T-helper 2 cell treated with Interferon-gamma antibody and Interleukin-4, amounts not matched to agents 5 μg/mL and 100 μg/mL, for 36 hours (primary cell): ENCODE measurements around the gene CR1.
"Not testable (repeated sequence)": the region's sequence is repeated elsewhere in the genome, so short reads cannot be mapped to it uniquely, and the experiment has no call there.

Source experiments
- DNase-seq: peaks from one replicate; pipeline ENCODE4 v3.0.0; 2021; ENCODE audit warnings: low spot score
- H3K27ac Mint-ChIP-seq: one replicate; pipeline ENCODE4 v1.8.0; 2021; ENCODE audit warnings: mild to moderate bottlenecking, mixed read lengths
- H3K27me3 Mint-ChIP-seq: one replicate; pipeline ENCODE4 v1.8.0; 2021; ENCODE audit warnings: low read depth, mixed read lengths
- H3K36me3 Mint-ChIP-seq: one replicate; pipeline ENCODE4 v1.8.0; 2021; ENCODE audit warnings: low read depth, mixed read lengths
- H3K4me1 Mint-ChIP-seq: one replicate; pipeline ENCODE4 v1.8.0; 2021; ENCODE audit warnings: low read depth, mixed read lengths
- H3K4me3 Mint-ChIP-seq: one replicate; pipeline ENCODE4 v1.8.0; 2022; ENCODE audit warnings: mild to moderate bottlenecking, moderate library complexity, mixed read lengths
- H3K9me3 Mint-ChIP-seq: one replicate; pipeline ENCODE4 v1.8.0; 2021; ENCODE audit warnings: mixed read lengths

CR1 gene

GRCh38 chr1:207581496-207582153 is 85.7 kb downstream of the CR1 start:
- Mint-ChIP-seq H3K27ac (no peak overlapping the region), H3K4me1 (peaks cover 7% of the 10 kb centered on the region), H3K4me3 (no peak overlapping the region), H3K9me3 (no peaks in the 10 kb centered on the region), H3K36me3 (no peaks in the 10 kb centered on the region), H3K27me3 (peaks cover 16% of the 10 kb centered on the region)
- DNase-seq: no peak

DNA sequence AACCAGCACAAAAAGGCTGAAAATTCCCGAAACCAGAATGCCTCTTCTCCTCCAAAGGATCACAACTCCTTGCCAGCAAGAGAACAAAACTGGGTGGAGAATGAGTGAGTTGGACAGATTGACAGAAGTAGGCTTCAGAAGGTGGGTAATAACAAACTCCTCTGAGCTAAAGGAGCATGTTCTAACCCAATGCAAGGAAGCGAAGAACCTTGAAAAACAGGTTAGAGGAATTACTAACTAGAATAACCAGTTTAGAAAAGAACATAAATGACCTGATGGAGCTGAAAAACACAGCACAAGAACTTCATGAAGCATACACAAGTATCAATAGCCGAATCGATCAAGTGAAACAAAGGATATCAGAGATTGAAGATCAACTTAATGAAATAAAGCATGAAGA is 93.5 kb downstream of the CR1 start:
- not testable (repeated sequence) for H3K36me3 Mint-ChIP-seq, H3K4me1 Mint-ChIP-seq, H3K4me3 Mint-ChIP-seq, DNase-seq, H3K27ac Mint-ChIP-seq, H3K9me3 Mint-ChIP-seq
- peaks cover 36% of the 10 kb centered on the region for H3K27me3 Mint-ChIP-seq

DNA sequence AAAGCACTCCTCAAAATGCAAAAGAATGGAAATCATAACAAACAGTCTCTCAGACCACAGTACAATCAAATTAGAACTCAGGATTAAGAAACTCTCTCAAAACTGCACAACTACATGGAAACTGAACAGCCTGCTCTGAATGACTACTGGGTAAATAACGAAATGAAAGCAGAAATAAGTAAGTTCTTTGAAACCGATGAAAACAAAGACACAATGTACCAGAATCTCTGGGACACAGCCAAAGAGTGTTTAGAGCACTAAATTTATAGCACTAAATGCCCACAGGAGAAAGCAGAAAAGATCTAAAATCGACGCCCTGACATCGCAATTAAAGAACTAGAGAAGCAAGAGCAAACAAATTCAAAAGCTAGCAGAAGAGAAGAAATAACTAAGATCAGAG is 95.2 kb downstream of the CR1 start:
- H3K9me3 Mint-ChIP-seq, H3K4me3 Mint-ChIP-seq, H3K4me1 Mint-ChIP-seq, DNase-seq, H3K27ac Mint-ChIP-seq, H3K36me3 Mint-ChIP-seq: not testable (repeated sequence)
- peaks cover 36% of the 10 kb centered on the region for H3K27me3 Mint-ChIP-seq

GRCh38 chr1:207594095-207594494 is 98.1 kb downstream of the CR1 start:
- DNase-seq, H3K27ac Mint-ChIP-seq, H3K9me3 Mint-ChIP-seq, H3K4me1 Mint-ChIP-seq, H3K4me3 Mint-ChIP-seq, H3K36me3 Mint-ChIP-seq: not testable (repeated sequence)
- peaks cover 41% of the 10 kb centered on the region for H3K27me3 Mint-ChIP-seq

- Mint-ChIP-seq H3K9me3 (no peaks in the 10 kb centered on the region), H3K4me1 (no peaks in the 10 kb centered on the region), H3K36me3 (no peaks in the 10 kb centered on the region), H3K27me3 (peaks cover 16% of the 10 kb centered on the region), H3K4me3 (no peak overlapping the region), H3K27ac (no peak overlapping the region)
- DNase-seq: no peak
Observed at GRCh38 chr1:207603777-207604176, 107.8 kb downstream of the CR1 start.

- Mint-ChIP-seq H3K9me3 (no peaks in the 10 kb centered on the region), H3K4me1 (no peaks in the 10 kb centered on the region), H3K27ac (no peak overlapping the region), H3K36me3 (no peaks in the 10 kb centered on the region), H3K4me3 (no peak overlapping the region), H3K27me3 (peaks cover 17% of the 10 kb centered on the region)
- no peak for DNase-seq
Observed at GRCh38 chr1:207605444-207606361, 109.7 kb downstream of the CR1 start.

DNA sequence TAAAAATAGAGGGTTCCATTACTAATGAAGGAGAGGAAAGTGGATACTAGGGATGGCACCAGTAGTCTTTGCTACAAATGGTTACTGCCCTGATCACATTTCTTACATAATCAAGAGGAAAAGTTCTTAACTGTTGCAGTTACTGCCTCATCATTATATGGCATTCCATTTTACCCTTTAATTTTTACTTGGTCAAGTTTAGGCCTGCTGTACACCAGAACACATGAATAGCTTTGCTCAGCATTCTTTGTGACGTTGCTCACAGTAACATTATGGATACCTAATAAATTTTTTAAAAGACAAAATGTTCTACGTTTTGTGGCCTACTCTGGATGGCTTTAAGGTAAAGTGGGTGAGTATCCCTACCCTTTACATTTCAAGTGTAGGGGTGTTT is 110.4 kb downstream of the CR1 start:
- no peaks in the 10 kb centered on the region for H3K36me3 Mint-ChIP-seq

GRCh38 chr1:207612762-207613161 is 116.8 kb downstream of the CR1 start:
- no peaks in the 10 kb centered on the region for H3K36me3 Mint-ChIP-seq
- peaks cover 9% of the 10 kb centered on the region for H3K27me3 Mint-ChIP-seq
- H3K9me3 Mint-ChIP-seq: no peaks in the 10 kb centered on the region
- no peak overlapping the region for H3K27ac Mint-ChIP-seq
- H3K4me3 Mint-ChIP-seq: no peak overlapping the region
- no peaks in the 10 kb centered on the region for H3K4me1 Mint-ChIP-seq
- no peak for DNase-seq

More for the DNA sequence above, 110.4 kb downstream of the CR1 start:
- Mint-ChIP-seq H3K4me1 (no peaks in the 10 kb centered on the region), H3K27ac (no peak overlapping the region), H3K9me3 (no peaks in the 10 kb centered on the region), H3K27me3 (peaks cover 17% of the 10 kb centered on the region), H3K4me3 (no peak overlapping the region)
- DNase-seq: no peak

DNA sequence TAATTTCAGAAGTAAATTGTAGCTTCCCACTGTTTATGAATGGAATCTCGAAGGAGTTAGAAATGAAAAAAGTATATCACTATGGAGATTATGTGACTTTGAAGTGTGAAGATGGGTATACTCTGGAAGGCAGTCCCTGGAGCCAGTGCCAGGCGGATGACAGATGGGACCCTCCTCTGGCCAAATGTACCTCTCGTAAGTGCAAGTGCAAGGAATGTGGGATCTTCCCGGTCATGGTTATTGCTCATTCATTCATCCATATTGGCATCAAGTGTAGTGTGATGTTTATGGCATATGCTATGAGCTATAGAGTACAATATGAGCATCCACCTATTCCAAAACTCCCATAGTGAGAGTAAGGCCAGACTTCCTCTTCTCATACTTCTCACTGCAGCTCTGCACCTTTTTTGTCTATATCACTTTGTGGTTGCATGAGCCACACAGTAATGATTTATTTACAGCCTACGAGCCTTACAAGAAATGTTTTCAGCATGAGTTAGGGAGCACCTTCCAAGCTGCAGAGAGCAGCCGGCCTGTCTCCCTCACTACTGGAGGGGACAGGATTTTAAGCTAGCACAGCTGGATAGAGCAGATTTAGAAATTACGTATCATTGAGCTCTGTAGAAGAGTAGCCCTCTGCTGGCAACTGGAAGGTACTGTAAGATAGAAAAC is 124.0 kb downstream of the CR1 start:
- H3K4me3 Mint-ChIP-seq: no peak overlapping the region
- no peak overlapping the region for H3K27ac Mint-ChIP-seq
- no peaks in the 10 kb centered on the region for H3K4me1 Mint-ChIP-seq
- H3K36me3 Mint-ChIP-seq: no peaks in the 10 kb centered on the region
- peaks cover 10% of the 10 kb centered on the region for H3K27me3 Mint-ChIP-seq
- no peak for DNase-seq
- no peaks in the 10 kb centered on the region for H3K9me3 Mint-ChIP-seq

DNA sequence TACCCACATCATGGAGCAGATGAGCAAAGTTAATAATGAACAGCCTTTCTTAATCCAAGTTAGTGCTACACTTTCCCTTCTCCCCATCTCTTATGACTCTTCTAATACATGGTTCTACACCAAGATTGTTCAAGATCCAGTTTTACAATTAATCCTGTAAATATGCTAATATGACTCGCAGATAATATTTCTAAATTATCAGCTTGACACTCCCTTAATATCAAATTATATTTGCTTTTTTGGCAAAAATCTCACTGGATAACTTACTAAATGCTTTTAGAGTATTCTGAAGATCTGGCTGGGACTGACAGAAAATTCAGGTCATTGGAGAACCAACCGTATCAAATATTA is 124.6 kb downstream of the CR1 start:
- H3K36me3 Mint-ChIP-seq: no peaks in the 10 kb centered on the region
- H3K4me1 Mint-ChIP-seq: no peaks in the 10 kb centered on the region
- peaks cover 10% of the 10 kb centered on the region for H3K27me3 Mint-ChIP-seq
- H3K9me3 Mint-ChIP-seq: no peaks in the 10 kb centered on the region
- H3K27ac Mint-ChIP-seq: no peak overlapping the region
- H3K4me3 Mint-ChIP-seq: no peak overlapping the region
- DNase-seq: no peak

- peaks cover 13% of the 10 kb centered on the region for H3K27me3 Mint-ChIP-seq
- not testable (repeated sequence) for H3K36me3 Mint-ChIP-seq, H3K4me3 Mint-ChIP-seq, H3K27ac Mint-ChIP-seq, H3K9me3 Mint-ChIP-seq, DNase-seq, H3K4me1 Mint-ChIP-seq
Observed at GRCh38 chr1:207625504-207626071, 129.6 kb downstream of the CR1 start.

DNA sequence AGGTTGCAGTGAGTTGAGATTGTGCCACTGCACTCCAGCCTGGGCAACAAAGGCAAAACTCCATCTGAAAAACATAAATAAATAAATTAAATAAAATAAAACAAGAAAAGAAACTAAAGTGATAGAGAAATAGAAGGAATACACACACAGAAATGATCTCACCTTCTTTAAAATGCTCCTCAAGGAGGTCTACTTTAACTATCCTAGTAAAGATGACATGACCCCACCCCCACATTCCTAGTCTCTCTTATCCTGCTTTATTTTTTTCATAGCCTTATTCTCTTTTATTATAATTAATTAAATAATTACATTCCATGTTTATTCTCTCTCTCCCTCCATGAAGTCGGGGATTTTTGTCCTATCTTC is 131.0 kb downstream of the CR1 start:
- H3K27me3 Mint-ChIP-seq: peaks cover 20% of the 10 kb centered on the region
- H3K4me3 Mint-ChIP-seq: no peak overlapping the region
- H3K27ac Mint-ChIP-seq: no peak overlapping the region
- DNase-seq: no peak
- H3K9me3 Mint-ChIP-seq: no peaks in the 10 kb centered on the region
- H3K36me3 Mint-ChIP-seq: no peaks in the 10 kb centered on the region
- no peaks in the 10 kb centered on the region for H3K4me1 Mint-ChIP-seq

DNA sequence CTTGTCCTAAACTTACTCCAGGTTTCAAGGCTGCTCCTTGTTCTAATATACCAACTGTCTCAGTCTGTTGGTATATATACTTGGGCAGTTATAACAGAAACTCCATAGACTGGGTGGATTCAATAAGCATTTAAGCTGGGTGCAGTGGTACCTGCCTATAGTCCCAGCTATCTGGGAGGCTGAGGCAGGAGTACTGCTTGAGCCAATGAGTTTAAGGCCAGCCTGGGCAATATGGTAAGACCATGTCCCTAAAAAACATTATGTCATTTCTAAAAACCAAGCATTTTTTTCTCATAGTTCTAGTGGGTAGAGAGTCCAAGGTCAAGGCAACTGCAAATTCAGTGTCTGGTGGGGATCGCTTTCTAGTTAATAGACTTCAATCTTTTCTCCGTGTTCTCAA is 131.5 kb downstream of the CR1 start:
- H3K36me3 Mint-ChIP-seq: no peaks in the 10 kb centered on the region
- no peak overlapping the region for H3K4me3 Mint-ChIP-seq
- DNase-seq: no peak
- H3K9me3 Mint-ChIP-seq: no peaks in the 10 kb centered on the region
- H3K27me3 Mint-ChIP-seq: peaks cover 18% of the 10 kb centered on the region
- no peaks in the 10 kb centered on the region for H3K4me1 Mint-ChIP-seq
- H3K27ac Mint-ChIP-seq: no peak overlapping the region

DNA sequence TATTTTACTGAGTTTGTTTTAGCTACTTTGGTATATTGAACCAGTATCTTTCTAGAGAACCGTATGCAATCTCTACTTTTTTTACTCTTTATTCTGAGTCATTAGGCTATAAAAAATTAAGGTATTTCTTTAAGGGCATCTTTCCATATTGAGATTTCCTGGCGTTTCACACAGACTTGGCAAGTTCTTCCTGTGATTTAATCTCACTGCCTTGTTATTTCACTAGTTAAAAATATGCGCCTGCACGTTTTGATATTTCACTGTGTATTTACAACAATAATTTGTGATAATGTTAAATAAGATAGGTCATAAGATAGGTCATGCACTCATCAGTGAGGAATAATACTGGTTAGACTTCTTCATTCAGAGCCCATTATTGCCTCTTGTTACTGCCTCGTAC is 132.8 kb downstream of the CR1 start:
- no peak for DNase-seq
- no peaks in the 10 kb centered on the region for H3K9me3 Mint-ChIP-seq
- no peaks in the 10 kb centered on the region for H3K4me1 Mint-ChIP-seq

More for the DNA sequence above, 132.8 kb downstream of the CR1 start:
- no peaks in the 10 kb centered on the region for H3K36me3 Mint-ChIP-seq
- H3K27ac Mint-ChIP-seq: no peak overlapping the region
- peaks cover 18% of the 10 kb centered on the region for H3K27me3 Mint-ChIP-seq
- H3K4me3 Mint-ChIP-seq: no peak overlapping the region
